Ovary (tissue), 9 donors: ENCODE results near the gene KRT79. TPM values are rescaled to one million over a fixed set of nuclear protein-coding genes. Genes with fewer than 3 reads are reported as not detected.

Experiments used
- DNase-seq, 5 donors: peaks; one replicate each; pipeline ENCODE4 v3.0.0-alpha.2; 2019 to 2020
- H3K27ac ChIP-seq, 2 donors: fragments of 200-600 bp; one replicate each; pipeline versions ENCODE4 v1.5.1 to v1.8.0; 2019 to 2022
- H3K27me3 ChIP-seq: fragments of 200-600 bp; one replicate; pipeline ENCODE4 v1.8.0; 2022
- H3K36me3 ChIP-seq: fragments of 200-600 bp; sonication (generic); one replicate; pipeline ENCODE4 v1.5.1; 2019
- H3K4me1 ChIP-seq: one replicate; pipeline ENCODE4 v1.8.1; 2013; ENCODE audit warnings: mild to moderate bottlenecking, moderate library complexity; ENCODE audit not compliant: insufficient read depth
- H3K4me3 ChIP-seq: fragments of 200-600 bp; sonication (generic); one replicate; pipeline ENCODE4 v1.5.1; 2017
- H3K9me3 ChIP-seq, 2 donors: fragments of 200-600 bp in 1 of 2; sonication (generic) in 1 of 2; one replicate each; pipeline versions ENCODE4 v1.5.1 to v1.8.1; 2013 to 2019; ENCODE audit warnings: mild to moderate bottlenecking in 1 of 2, moderate library complexity in 1 of 2
- EP300 ChIP-seq: sonication (generic); formaldehyde crosslinking; IDR thresholded peaks from one replicate; pipeline ENCODE4 v1.6.1; 2017; ENCODE audit warnings: antibody characterized with exemption
- POLR2A ChIP-seq: fragments of 450-650 bp; IDR thresholded peaks from one replicate; pipeline ENCODE4 v1.6.1; 2017; ENCODE audit warnings: antibody characterized with exemption, mild to moderate bottlenecking, moderate library complexity
- WGBS, 3 donors: extraction: QIAGEN DNeasy Blood & Tissue Kit in 1 of 3; methylation state at CpG; one replicate each; pipeline versions ENCODE4 v1.1.5 to v1.1.7; 2013 to 2017; 5-methylcytosine and 5-hydroxymethylcytosine counted together
- intact Hi-C, 4 donors: fragments of 100-400 bp; cut with DNase I; formaldehyde crosslinking; loops; one replicate each; pipeline versions ENCODE4 v1.11.0 to v1.15.1; 2022 to 2023
- polyA plus RNA-seq, 2 donors: library from polyadenylated mRNA; stranded (reverse); fragments of 200-250 nt in 1 of 2; fragments of 350-450 nt in 1 of 2; fragmentation: Illumina TruSeq in 1 of 2; extraction: RNeasy Lipid Tissue Mini Kit (QIAGEN cat#74804) in 1 of 2; gene quantifications; one replicate each; pipeline ENCODE4 v1.2.3, GENCODE V29; 2013 to 2014
- total RNA-seq, 7 donors: library from RNA; depleted of rRNA in 2 of 7; stranded (reverse); fragments of >200 nt in 2 of 7; fragmentation: NEBNext Ultra II Directional in 3 of 7; extraction: Animal tissue kit (Norgen Biotek cat#: 25700) in 3 of 7; gene quantifications; one replicate each; pipeline versions ENCODE4 v1.1.0 to v1.2.4, GENCODE V29; 2016 to 2023
- TF ChIP-seq, protein P1 (sequence below), 3 donors: fragments of 450-650 bp in 2 of 3; fragments of 200-600 bp in 1 of 3; IDR thresholded peaks; one replicate each; pipeline versions ENCODE4 v1.5.1 to v1.8.0; 2016 to 2022; ENCODE audit warnings: antibody characterized with exemption in 3 of 3, mild to moderate bottlenecking in 1 of 3
- donor health status: DM: no; HTN: no; CAD: no; lungs with moderate emphysema.
- donor health status: DM: no; HTN: no; CAD: no.
- donor health status: Bipolar disorder and iron deficiency.
- donor health status: DM: yes; HTN: yes; CAD: no.
- donor health status: DM: no; HTN: no; CAD: no.
- donor health status: DM: yes; HTN: yes; CAD: no.

The KRT79 gene
- total and polyA plus RNA-seq, 9 donors = not detected

GRCh38 chr12:52824741-52825410, 9.2 kb downstream of the KRT79 start:
- TF ChIP-seq, protein P1, sequence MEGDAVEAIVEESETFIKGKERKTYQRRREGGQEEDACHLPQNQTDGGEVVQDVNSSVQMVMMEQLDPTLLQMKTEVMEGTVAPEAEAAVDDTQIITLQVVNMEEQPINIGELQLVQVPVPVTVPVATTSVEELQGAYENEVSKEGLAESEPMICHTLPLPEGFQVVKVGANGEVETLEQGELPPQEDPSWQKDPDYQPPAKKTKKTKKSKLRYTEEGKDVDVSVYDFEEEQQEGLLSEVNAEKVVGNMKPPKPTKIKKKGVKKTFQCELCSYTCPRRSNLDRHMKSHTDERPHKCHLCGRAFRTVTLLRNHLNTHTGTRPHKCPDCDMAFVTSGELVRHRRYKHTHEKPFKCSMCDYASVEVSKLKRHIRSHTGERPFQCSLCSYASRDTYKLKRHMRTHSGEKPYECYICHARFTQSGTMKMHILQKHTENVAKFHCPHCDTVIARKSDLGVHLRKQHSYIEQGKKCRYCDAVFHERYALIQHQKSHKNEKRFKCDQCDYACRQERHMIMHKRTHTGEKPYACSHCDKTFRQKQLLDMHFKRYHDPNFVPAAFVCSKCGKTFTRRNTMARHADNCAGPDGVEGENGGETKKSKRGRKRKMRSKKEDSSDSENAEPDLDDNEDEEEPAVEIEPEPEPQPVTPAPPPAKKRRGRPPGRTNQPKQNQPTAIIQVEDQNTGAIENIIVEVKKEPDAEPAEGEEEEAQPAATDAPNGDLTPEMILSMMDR (IDR thresholded peaks at IDR 0.05) = no peak
- TF ChIP-seq EP300 (no peak), POLR2A (no peak)
- DNase-seq = no peak
- Histone ChIP-seq H3K27me3 (no peaks in the 10 kb centered on the region), H3K36me3 (no peaks in the 10 kb centered on the region), H3K27ac (no peak overlapping the region), H3K4me1 (no peaks in the 10 kb centered on the region), H3K4me3 (no peak overlapping the region), H3K9me3 (no peaks in the 10 kb centered on the region)
- intact Hi-C loops = no loop called here
- 85 to 89% (median 87%) methylated on average over 5 of the region's 5 CpGs for WGBS, 3 donors

GRCh38 chr12:52823761-52824450, 10.2 kb downstream of the KRT79 start:
- TF ChIP-seq POLR2A = no peak
- TF ChIP-seq, protein P1 (IDR thresholded peaks at IDR 0.05) = no peak
- no peak for TF ChIP-seq EP300
- no peak for DNase-seq
- Histone ChIP-seq H3K9me3 (no peaks in the 10 kb centered on the region), H3K4me1 (no peaks in the 10 kb centered on the region), H3K27ac (no peak overlapping the region), H3K27me3 (no peaks in the 10 kb centered on the region), H3K36me3 (no peaks in the 10 kb centered on the region), H3K4me3 (no peak overlapping the region)
- 78 to 83% (median 80%) methylated on average over 15 of the region's 15 CpGs for WGBS, 3 donors
- intact Hi-C loops = no loop called here

- TF ChIP-seq, protein P1 (IDR thresholded peaks at IDR 0.05) = no peak
- no peak for DNase-seq
- H3K9me3 ChIP-seq = no peaks in the 10 kb centered on the region
- no peaks in the 10 kb centered on the region for H3K36me3 ChIP-seq
- no peaks in the 10 kb centered on the region for H3K27me3 ChIP-seq
- H3K4me1 ChIP-seq = no peaks in the 10 kb centered on the region
- H3K4me3 ChIP-seq = no peak overlapping the region
- intact Hi-C loops = no loop called here
- H3K27ac ChIP-seq = no peak overlapping the region
- WGBS, 3 donors = 54 to 73% (median 62%) methylated on average over 16 of the region's 16 CpGs
Measured at GRCh38 chr12:52822771-52823510, 11.2 kb downstream of the KRT79 start.

DNA sequence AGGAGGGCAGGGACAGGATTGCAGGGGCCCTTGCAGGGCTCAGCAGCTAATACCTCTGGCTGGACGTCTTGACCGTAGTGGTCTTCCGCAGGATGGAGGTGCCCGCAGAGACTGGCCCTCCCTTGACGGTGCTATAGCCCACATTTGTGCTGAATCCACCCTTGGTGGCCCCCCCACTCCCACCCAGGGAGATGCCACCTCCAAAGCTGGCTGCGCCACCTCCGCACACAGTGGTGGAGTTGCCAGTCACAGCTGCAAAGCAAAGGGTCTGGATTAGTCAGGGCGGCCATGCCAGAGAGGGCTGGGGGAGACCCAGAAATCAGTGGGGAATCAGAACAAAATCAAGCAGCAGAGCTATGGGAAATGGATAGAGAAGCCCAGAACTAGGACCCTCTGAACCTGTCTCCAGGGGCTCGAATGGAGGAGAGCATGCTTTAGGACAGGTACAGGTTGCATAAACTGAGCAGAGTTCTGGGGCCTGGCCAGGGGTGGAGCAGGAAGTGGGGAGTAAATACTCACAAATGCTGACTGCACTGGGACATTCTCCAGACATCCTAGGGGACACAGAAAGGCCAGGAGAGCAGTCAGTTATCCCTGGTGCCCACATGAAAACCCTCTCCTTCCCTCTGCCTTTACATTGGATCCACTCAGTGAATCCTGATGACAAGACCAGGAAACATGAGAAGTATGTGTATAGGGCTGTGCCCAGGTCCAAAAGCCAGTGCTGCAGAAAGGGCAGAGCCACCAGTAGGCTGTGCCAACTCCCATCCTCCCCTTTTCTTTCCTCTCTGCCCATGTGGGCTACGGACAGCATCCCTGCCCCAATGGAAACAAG, 12.1 kb downstream of the KRT79 start:
- intact Hi-C loops = no loop called here
- no peak for TF ChIP-seq EP300
- no peak for TF ChIP-seq POLR2A
- TF ChIP-seq, protein P1 (IDR thresholded peaks at IDR 0.05) = no peak
- 82 to 88% (median 83%) methylated on average over 10 of the region's 10 CpGs for WGBS, 3 donors
- no peaks in the 10 kb centered on the region for H3K36me3 ChIP-seq
- no peak overlapping the region for H3K4me3 ChIP-seq
- no peak for DNase-seq
- no peaks in the 10 kb centered on the region for H3K4me1 ChIP-seq
- no peaks in the 10 kb centered on the region for H3K9me3 ChIP-seq
- no peak overlapping the region for H3K27ac ChIP-seq
- H3K27me3 ChIP-seq = no peaks in the 10 kb centered on the region
